OCI-LY1 (cell line): ENCODE measurements around the gene DOCK4.
A peak's percentile ranks its signal among the peaks of the same experiment; 100 is the strongest.

Source experiments
- H2AFZ ChIP-seq: fragments of 200-600 bp; sonication (generic), shearing (Covaris generic); 2 replicates; pipeline ENCODE4 v1.6.0; 2014; ENCODE audit warnings: antibody characterized with exemption, mild to moderate bottlenecking, low read length
- H3F3A ChIP-seq: fragments of 200-600 bp; sonication (generic), shearing (Covaris generic); 2 replicates; pipeline ENCODE4 v1.6.0; 2014; ENCODE audit warnings: mild to moderate bottlenecking, antibody characterized with exemption, low read length, moderate library complexity; ENCODE audit not compliant: insufficient read depth
- H3K27ac ChIP-seq: fragments of 200-600 bp; sonication (generic); 2 replicates; pipeline ENCODE4 v1.5.1; 2014; ENCODE audit warnings: low read length, mixed run types, mild to moderate bottlenecking, low read depth; ENCODE audit not compliant: poor library complexity, severe bottlenecking
- H3K27me3 ChIP-seq: fragments of 200-600 bp; sonication (generic); 2 replicates; pipeline ENCODE4 v1.6.0; 2014; ENCODE audit warnings: antibody characterized with exemption, mild to moderate bottlenecking, low read length, moderate library complexity; ENCODE audit not compliant: insufficient read depth
- H3K36me3 ChIP-seq: fragments of 200-600 bp; sonication (generic); 2 replicates; pipeline ENCODE4 v1.6.1; 2014; ENCODE audit warnings: mild to moderate bottlenecking, antibody characterized with exemption, low read length, moderate library complexity, mixed read lengths; ENCODE audit not compliant: insufficient read depth
- H3K4me1 ChIP-seq: fragments of 200-600 bp; sonication (generic); 2 replicates; pipeline ENCODE4 v1.5.1; 2014; ENCODE audit warnings: mild to moderate bottlenecking, low read length, moderate library complexity; ENCODE audit not compliant: insufficient read depth, severe bottlenecking
- H3K4me2 ChIP-seq: fragments of 200-600 bp; sonication (generic), shearing (Covaris generic); 2 replicates; pipeline ENCODE4 v1.6.1; 2014; ENCODE audit warnings: low read length
- H3K4me3 ChIP-seq: fragments of 200-600 bp; sonication (generic); 2 replicates; pipeline ENCODE4 v1.5.1; 2014; ENCODE audit warnings: low read length, low read depth, mild to moderate bottlenecking, mixed read lengths; ENCODE audit not compliant: poor library complexity, severe bottlenecking
- H3K79me2 ChIP-seq: fragments of 200-600 bp; shearing (Covaris generic); 2 replicates; pipeline ENCODE4 v1.6.1; 2016; ENCODE audit warnings: mixed run types, low read length, mixed read lengths; ENCODE audit not compliant: insufficient read depth
- H3K9ac ChIP-seq: fragments of 200-600 bp; sonication (generic), shearing (Covaris generic); 2 replicates; pipeline ENCODE4 v1.6.1; 2014; ENCODE audit warnings: mild to moderate bottlenecking, low read length, mixed read lengths
- H3K9me2 ChIP-seq: fragments of 200-600 bp; sonication (generic), shearing (Covaris generic); 2 replicates; pipeline ENCODE4 v1.6.1; 2014; ENCODE audit warnings: low read depth, mild to moderate bottlenecking, low read length, mixed read lengths
- H3K9me3 ChIP-seq: fragments of 200-600 bp; shearing (Covaris generic); 2 replicates; pipeline ENCODE4 v1.6.1; 2014; ENCODE audit warnings: low read length, mixed read lengths
- H4K20me1 ChIP-seq: fragments of 200-600 bp; sonication (generic), shearing (Covaris generic); 2 replicates; pipeline ENCODE4 v1.6.0; 2016; ENCODE audit warnings: mild to moderate bottlenecking, low read length; ENCODE audit not compliant: insufficient read depth
- CTCF ChIP-seq: fragments of 200-600 bp; sonication (generic), shearing (Covaris generic); IDR thresholded peaks from 2 replicates; pipeline ENCODE4 v1.5.1; 2017; ENCODE audit warnings: mild to moderate bottlenecking, antibody characterized with exemption, low read length, moderate library complexity, mixed read lengths
- EZH2 ChIP-seq: fragments of 200-600 bp; sonication (generic), shearing (Covaris generic); IDR thresholded peaks from 2 replicates; pipeline ENCODE4 v1.8.0; 2017; ENCODE audit warnings: borderline replicate concordance, mixed run types, mild to moderate bottlenecking, antibody characterized with exemption, low read length, moderate library complexity, mixed read lengths

Gene DOCK4

DNA sequence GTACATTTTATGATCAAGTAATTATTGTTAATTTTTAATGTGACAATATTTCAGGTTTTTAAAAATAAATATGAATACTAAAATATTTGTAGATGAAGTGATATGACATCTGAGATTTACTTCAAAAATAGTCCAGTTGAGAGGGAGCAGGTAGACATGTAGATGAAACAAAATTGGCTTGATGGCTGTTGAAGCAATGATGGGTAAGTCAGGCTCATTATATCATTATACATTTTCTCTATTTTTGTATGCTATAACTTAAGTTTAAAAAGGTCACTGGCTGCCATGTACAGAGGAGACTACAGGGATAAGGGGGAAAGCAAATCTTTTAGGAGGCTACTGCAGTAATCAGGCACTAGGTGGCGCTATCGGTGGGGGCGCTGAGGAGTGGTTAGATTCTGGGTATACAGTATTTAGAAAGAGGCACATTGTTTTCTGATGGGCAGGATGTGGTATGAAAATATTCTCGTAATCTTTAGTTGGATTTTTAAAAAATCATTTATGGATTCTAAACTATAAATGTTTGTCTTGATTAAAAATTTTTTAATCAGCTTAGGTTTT lies 454.1 kb downstream of the DOCK4 start:
- no peak overlapping the region for H3K4me3 ChIP-seq
- no peak overlapping the region for H3K4me2 ChIP-seq
- H2AFZ ChIP-seq: no peak overlapping the region
- H3K9me3 ChIP-seq: no peaks in the 10 kb centered on the region
- no peak overlapping the region for H3K27ac ChIP-seq
- H3F3A ChIP-seq: no peaks in the 10 kb centered on the region
- peak; percentile 97 for TF ChIP-seq CTCF
- no peak for TF ChIP-seq EZH2
- H3K27me3 ChIP-seq: no peaks in the 10 kb centered on the region; the same call in 1 of the 2 replicates
- H3K79me2 ChIP-seq: no peaks in the 10 kb centered on the region
- H3K4me1 ChIP-seq: no peaks in the 10 kb centered on the region
- no peaks in the 10 kb centered on the region for H3K36me3 ChIP-seq
- H3K9ac ChIP-seq: no peak overlapping the region
- no peaks in the 10 kb centered on the region for H3K9me2 ChIP-seq
- H4K20me1 ChIP-seq: no peaks in the 10 kb centered on the region

DNA sequence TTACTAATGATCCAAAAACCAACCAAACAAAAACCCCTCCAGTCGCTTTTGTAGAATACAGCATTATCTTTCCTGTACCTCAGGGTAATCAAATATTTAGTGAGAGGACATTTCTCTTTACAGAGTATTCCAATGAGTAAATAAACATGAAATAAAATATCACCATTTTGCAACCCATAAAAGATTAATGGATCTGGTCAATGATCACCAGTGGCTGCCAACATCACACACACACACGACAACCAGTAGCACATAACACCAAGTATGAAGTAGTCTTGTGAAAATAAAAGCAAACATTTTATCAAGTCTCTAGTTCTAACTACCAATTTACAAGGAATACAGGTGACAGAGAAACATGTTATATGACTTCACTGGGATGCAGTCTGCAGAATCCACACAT lies 455.3 kb downstream of the DOCK4 start:
- no peaks in the 10 kb centered on the region for H3K9me3 ChIP-seq
- no peaks in the 10 kb centered on the region for H3K36me3 ChIP-seq
- TF ChIP-seq EZH2: no peak
- no peak for TF ChIP-seq CTCF
- no peaks in the 10 kb centered on the region for H4K20me1 ChIP-seq
- H3K4me1 ChIP-seq: no peaks in the 10 kb centered on the region
- H3K27ac ChIP-seq: no peak overlapping the region
- H3K27me3 ChIP-seq: no peaks in the 10 kb centered on the region; the same call in 1 of the 2 replicates
- H3K9me2 ChIP-seq: no peaks in the 10 kb centered on the region
- no peak overlapping the region for H3K4me3 ChIP-seq
- no peak overlapping the region for H3K4me2 ChIP-seq
- no peaks in the 10 kb centered on the region for H3F3A ChIP-seq
- H3K79me2 ChIP-seq: no peaks in the 10 kb centered on the region
- H2AFZ ChIP-seq: no peak overlapping the region
- no peak overlapping the region for H3K9ac ChIP-seq

DNA sequence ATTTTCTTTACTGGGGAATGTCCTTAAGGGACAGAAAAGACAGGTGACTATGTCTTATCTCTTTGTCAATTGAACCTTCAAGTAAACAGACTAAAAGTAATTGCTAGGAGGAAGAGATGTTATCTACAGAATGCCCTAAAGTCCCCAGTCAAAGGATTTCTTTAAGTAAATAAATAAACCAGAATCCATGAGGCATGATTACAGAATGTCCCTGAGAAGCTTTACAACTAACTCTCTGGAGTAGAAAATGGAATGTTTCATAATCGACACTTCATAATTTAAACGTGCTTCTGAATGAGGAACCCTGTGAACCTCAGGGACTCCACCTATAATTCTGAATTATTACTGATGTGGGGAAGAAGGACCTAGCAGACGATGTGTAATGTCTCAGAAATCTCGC lies 456.0 kb downstream of the DOCK4 start:
- Histone ChIP-seq H3K4me1 (no peaks in the 10 kb centered on the region), H3K4me2 (no peak overlapping the region), H4K20me1 (no peaks in the 10 kb centered on the region), H3K9ac (no peak overlapping the region), H2AFZ (no peak overlapping the region), H3K27me3 (no peaks in the 10 kb centered on the region; the same call in 1 of the 2 replicates), H3F3A (no peaks in the 10 kb centered on the region), H3K9me2 (no peaks in the 10 kb centered on the region), H3K27ac (no peak overlapping the region), H3K79me2 (no peaks in the 10 kb centered on the region), H3K9me3 (no peaks in the 10 kb centered on the region), H3K4me3 (no peak overlapping the region), H3K36me3 (no peaks in the 10 kb centered on the region)
- TF ChIP-seq EZH2 (no peak), CTCF (no peak)
